KOPT-K1 (cell line): ENCODE measurements around the gene EFNA1.

Experiments
- H3K27ac ChIP-seq: fragments of 200-600 bp; sonication (generic); 2 replicates; pipeline ENCODE4 v1.5.1; 2016; ENCODE audit warnings: antibody characterized with exemption, mild to moderate bottlenecking, low read depth, low read length; ENCODE audit not compliant: poor library complexity, severe bottlenecking
- H3K36me3 ChIP-seq: fragments of 200-600 bp; sonication (generic); 2 replicates; pipeline ENCODE4 v1.5.1; 2017; ENCODE audit warnings: antibody characterized with exemption, mild to moderate bottlenecking, low read length, moderate library complexity; ENCODE audit not compliant: insufficient read depth
- H3K9me3 ChIP-seq: fragments of 200-600 bp; sonication (generic); 2 replicates; pipeline ENCODE4 v1.5.1; 2017; ENCODE audit warnings: antibody characterized with exemption, low read length, mild to moderate bottlenecking; ENCODE audit not compliant: insufficient read depth, poor library complexity, severe bottlenecking

EFNA1 gene, protein sequence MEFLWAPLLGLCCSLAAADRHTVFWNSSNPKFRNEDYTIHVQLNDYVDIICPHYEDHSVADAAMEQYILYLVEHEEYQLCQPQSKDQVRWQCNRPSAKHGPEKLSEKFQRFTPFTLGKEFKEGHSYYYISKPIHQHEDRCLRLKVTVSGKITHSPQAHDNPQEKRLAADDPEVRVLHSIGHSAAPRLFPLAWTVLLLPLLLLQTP

GRCh38 chr1:155127105-155127966 lies at the start of gene EFNA1:
Gene EFNA1 (plus strand): TSS chr1:155127876. CDS start chr1:155127978, 102 bp downstream.
- Histone ChIP-seq H3K27ac (no peak within 1 kb of the TSS), H3K9me3 (no peaks in the 10 kb centered on the region), H3K36me3 (no peaks in the 10 kb centered on the region)

DNA sequence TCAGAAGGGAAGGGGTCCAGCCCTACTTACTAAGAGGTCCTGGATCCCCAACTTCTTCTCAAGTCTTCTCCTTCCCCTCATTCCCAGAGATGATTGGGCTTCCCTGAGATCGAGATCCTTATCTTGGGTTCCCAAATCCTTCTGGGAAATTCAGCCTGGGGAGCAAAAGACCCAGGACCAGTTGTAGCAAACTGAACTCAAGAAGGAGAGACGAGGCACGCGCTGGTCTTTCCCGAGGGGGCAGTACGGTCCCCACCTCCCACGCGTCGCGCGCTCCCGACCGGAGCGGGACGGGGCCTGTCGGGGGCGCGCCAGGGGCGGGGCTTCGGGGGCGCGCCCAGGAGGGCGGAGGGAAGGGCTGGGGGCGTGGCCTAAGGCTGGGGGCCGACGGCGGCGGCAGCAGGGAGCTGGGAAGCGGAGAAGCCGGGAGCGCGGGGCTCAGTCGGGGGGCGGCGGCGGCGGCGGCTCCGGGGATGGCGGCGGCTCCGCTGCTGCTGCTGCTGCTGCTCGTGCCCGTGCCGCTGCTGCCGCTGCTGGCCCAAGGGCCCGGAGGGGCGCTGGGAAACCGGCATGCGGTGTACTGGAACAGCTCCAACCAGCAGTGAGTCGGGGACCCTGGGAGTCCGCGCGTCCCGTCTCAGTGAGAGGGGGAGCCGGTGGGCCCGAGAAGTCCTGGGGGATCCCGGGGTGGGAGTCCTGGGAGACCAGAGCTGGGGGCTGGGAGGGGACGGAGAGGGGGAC lies 49.0 kb upstream of the EFNA1 start, which contains the start of gene EFNA3:
EFNA3 (plus strand) TSS at position 369 of the 741 bp plus-strand sequence; CDS start at position 474, 105 bp downstream.
- no peaks in the 10 kb centered on the region for H3K36me3 ChIP-seq
- no peak within 1 kb of the TSS for H3K27ac ChIP-seq

GRCh38 chr1:155079210-155079486 lies 48.5 kb upstream of the EFNA1 start:
- Histone ChIP-seq H3K27ac (no peak overlapping the region), H3K9me3 (no peaks in the 10 kb centered on the region), H3K36me3 (no peaks in the 10 kb centered on the region)

More for the DNA sequence above, 49.0 kb upstream of the EFNA1 start, which contains the start of gene EFNA3:
- no peaks in the 10 kb centered on the region for H3K9me3 ChIP-seq

- Histone ChIP-seq H3K36me3 (no peaks in the 10 kb centered on the region), H3K27ac (no peak overlapping the region), H3K9me3 (no peaks in the 10 kb centered on the region)
Measured at GRCh38 chr1:155079487-155080311, 48.0 kb upstream of the EFNA1 start.

DNA sequence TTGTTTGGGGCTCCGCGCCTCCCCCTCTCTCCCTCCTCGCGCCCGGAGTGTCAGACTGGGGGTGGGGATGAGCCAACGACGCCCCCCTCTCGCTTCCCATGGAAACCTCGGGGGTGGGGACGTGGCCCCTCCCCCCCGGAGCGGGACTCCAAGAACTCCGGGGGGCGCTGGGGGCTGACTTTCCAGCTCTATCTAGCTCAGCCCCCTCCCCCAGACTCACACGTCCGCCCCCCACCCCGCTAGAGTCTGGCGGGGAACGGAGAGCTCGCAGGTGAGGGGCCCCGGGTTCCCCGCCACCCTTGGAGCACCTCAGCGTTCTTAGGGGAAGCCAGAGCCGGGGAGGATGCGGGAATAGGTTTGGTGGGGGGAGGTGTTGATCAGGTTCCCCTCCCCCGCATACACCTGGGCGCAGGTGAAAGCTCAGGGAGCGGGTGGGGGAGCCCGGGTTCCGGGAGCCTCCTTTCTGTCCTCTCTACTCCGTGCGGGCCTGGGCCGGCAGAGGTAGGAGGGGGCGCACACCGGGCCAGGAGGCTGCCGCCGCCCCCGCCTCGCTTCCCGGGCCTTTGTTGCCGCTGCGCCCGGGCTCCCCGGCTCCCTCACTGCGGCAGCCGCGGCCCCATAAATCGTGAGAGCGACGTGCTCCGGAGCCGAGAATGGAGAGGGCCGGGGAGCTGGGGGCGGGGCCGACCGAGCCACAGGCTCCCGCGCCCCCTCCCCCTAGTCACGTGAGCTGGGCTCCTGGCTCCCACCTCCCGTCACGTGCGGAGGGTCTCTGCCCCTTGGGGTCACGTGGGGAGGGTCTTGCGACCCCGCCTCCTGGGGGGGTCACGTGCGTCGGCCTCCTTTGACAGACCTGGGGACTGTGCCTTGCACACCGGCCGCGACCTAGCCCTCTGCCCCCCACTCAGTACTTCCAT lies 47.1 kb upstream of the EFNA1 start:
- Histone ChIP-seq H3K36me3 (no peaks in the 10 kb centered on the region), H3K9me3 (no peaks in the 10 kb centered on the region), H3K27ac (no peak overlapping the region)

- Histone ChIP-seq H3K27ac (no peak overlapping the region), H3K9me3 (no peaks in the 10 kb centered on the region), H3K36me3 (no peaks in the 10 kb centered on the region)
Measured at GRCh38 chr1:155081472-155082300, 46.0 kb upstream of the EFNA1 start.

- Histone ChIP-seq H3K36me3 (no peaks in the 10 kb centered on the region), H3K9me3 (no peaks in the 10 kb centered on the region), H3K27ac (no peak overlapping the region)
Measured at GRCh38 chr1:155082301-155083051, 45.2 kb upstream of the EFNA1 start.

- H3K36me3 ChIP-seq = no peaks in the 10 kb centered on the region
- no peaks in the 10 kb centered on the region for H3K9me3 ChIP-seq
- no peak overlapping the region for H3K27ac ChIP-seq
Measured at GRCh38 chr1:155083052-155083541, 44.6 kb upstream of the EFNA1 start.

- H3K9me3 ChIP-seq = no peaks in the 10 kb centered on the region
- H3K36me3 ChIP-seq = no peaks in the 10 kb centered on the region
- H3K27ac ChIP-seq = no peak overlapping the region
Measured at GRCh38 chr1:155083865-155084721, 43.6 kb upstream of the EFNA1 start.

GRCh38 chr1:155084722-155085503 lies 42.8 kb upstream of the EFNA1 start:
- Histone ChIP-seq H3K9me3 (no peaks in the 10 kb centered on the region), H3K27ac (peak overlapping the region; percentile 73), H3K36me3 (no peaks in the 10 kb centered on the region)

DNA sequence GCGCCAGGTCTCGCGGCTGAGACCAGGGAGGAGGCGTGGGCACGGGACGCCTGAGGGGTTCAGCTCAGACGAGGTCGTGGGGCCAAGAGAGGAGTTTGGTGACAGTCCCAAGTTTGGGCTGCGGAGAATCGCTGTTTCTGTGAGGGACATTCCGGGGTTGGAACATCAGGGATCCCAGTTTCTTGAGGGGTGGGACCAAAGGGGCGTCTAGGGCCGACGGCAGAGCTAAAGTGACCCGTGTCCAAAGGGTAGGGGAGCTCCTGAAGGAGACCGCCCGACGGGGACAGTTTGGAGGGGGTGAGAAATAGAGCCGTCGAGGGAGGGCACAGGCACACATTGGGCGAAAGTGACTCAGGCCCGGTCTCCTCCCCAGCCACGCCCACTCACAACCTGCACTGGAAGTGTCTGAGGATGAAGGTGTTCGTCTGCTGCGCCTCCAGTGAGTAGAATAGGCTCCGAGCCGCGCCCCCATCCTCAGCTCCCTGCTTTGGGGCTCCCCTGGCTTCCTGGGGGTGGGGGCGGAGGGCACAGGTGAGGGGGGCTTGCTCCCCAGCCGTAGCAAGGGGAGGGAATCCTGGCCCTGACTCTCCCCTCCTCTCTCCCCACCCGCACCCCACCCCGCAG lies 42.1 kb upstream of the EFNA1 start:
- Histone ChIP-seq H3K27ac (peak overlapping the region; percentile 73), H3K36me3 (no peaks in the 10 kb centered on the region), H3K9me3 (no peaks in the 10 kb centered on the region)
